SK-N-SH treated with all-trans-retinoic acid at 6 μM for 48 hours (cell line): ENCODE measurements around the gene PTPRD.

Experiments
- ATAC-seq: fragments of 200-7000 bp; cut with Tn5 transposase; 3 replicates; pipeline ENCODE4 v1.9.1; 2020; ENCODE audit warnings: mild to moderate bottlenecking, moderate library complexity
- BACH2 ChIP-seq: fragments of 250-450 bp; sonication (Bioruptor Pico); IDR thresholded peaks from 2 replicates; pipeline ENCODE4 v1.9.0; 2021; ENCODE audit warnings: mild to moderate bottlenecking, borderline replicate concordance
- CREB5 ChIP-seq: fragments of 250-450 bp; sonication (Bioruptor Pico); IDR thresholded peaks from 2 replicates; pipeline ENCODE4 v1.5.1; 2020; ENCODE audit warnings: low read depth, mild to moderate bottlenecking, moderate library complexity
- CSDC2 ChIP-seq: fragments of 250-450 bp; sonication (Bioruptor Pico); IDR thresholded peaks from 2 replicates; pipeline ENCODE4 v1.5.0; 2020; ENCODE audit warnings: mild to moderate bottlenecking, moderate library complexity
- CSRNP3 ChIP-seq: fragments of 250-450 bp; sonication (Bioruptor Pico); IDR thresholded peaks from 2 replicates; pipeline ENCODE4 v1.5.1; 2021; ENCODE audit warnings: mild to moderate bottlenecking, moderate library complexity
- ESRRG ChIP-seq: fragments of 250-450 bp; sonication (Bioruptor Pico); IDR thresholded peaks from 2 replicates; pipeline ENCODE4 v1.6.1; 2021; ENCODE audit warnings: mild to moderate bottlenecking
- GLIS3 ChIP-seq: fragments of 250-450 bp; sonication (Bioruptor Pico); IDR thresholded peaks from 2 replicates; pipeline ENCODE4 v1.5.0; 2020; ENCODE audit warnings: mild to moderate bottlenecking, moderate library complexity
- ISL1 ChIP-seq: fragments of 250-450 bp; sonication (Bioruptor Pico); IDR thresholded peaks from 2 replicates; pipeline ENCODE4 v2.1.2; 2022; ENCODE audit warnings: mild to moderate bottlenecking, moderate library complexity
- OSR1 ChIP-seq: fragments of 250-450 bp; sonication (Bioruptor Pico); IDR thresholded peaks from 2 replicates; pipeline ENCODE4 v1.8.0; 2022; ENCODE audit warnings: moderate library complexity, mild to moderate bottlenecking, inconsistent platforms
- PATZ1 ChIP-seq: fragments of 250-450 bp; sonication (Bioruptor Pico); IDR thresholded peaks from 2 replicates; pipeline ENCODE4 v1.8.0; 2020; ENCODE audit warnings: mild to moderate bottlenecking, moderate library complexity, borderline replicate concordance
- POU6F1 ChIP-seq: fragments of 250-450 bp; sonication (Bioruptor Pico); IDR thresholded peaks from 2 replicates; pipeline ENCODE4 v1.8.0; 2021; ENCODE audit warnings: low read depth, mild to moderate bottlenecking, moderate library complexity, borderline replicate concordance
- PPARA ChIP-seq: fragments of 250-450 bp; sonication (Bioruptor Pico); IDR thresholded peaks from 2 replicates; pipeline ENCODE4 v1.5.0; 2020; ENCODE audit warnings: mild to moderate bottlenecking, borderline replicate concordance
- RARB ChIP-seq: fragments of 250-450 bp; sonication (Bioruptor Pico); IDR thresholded peaks from 2 replicates; pipeline ENCODE4 v1.8.0; 2021; ENCODE audit warnings: mild to moderate bottlenecking, moderate library complexity
- SNAI2 ChIP-seq: fragments of 250-450 bp; sonication (Bioruptor Pico); IDR thresholded peaks from 2 replicates; pipeline ENCODE4 v1.5.0; 2020; ENCODE audit warnings: mild to moderate bottlenecking, moderate library complexity
- TCF4 ChIP-seq: fragments of 250-450 bp; sonication (Bioruptor Pico); IDR thresholded peaks from 2 replicates; pipeline ENCODE4 v1.8.0; 2021; ENCODE audit warnings: mild to moderate bottlenecking, moderate library complexity, borderline replicate concordance
- TOX ChIP-seq: fragments of 250-450 bp; sonication (Bioruptor Pico); IDR thresholded peaks from 2 replicates; pipeline ENCODE4 v1.8.0; 2021; ENCODE audit warnings: mild to moderate bottlenecking, moderate library complexity, borderline replicate concordance
- TSHZ2 ChIP-seq: fragments of 250-450 bp; sonication (Bioruptor Pico); IDR thresholded peaks from 2 replicates; pipeline ENCODE4 v1.5.0; 2020; ENCODE audit warnings: mild to moderate bottlenecking, moderate library complexity
- ZC3H10 ChIP-seq: fragments of 250-450 bp; sonication (Bioruptor Pico); IDR thresholded peaks from 2 replicates; pipeline ENCODE4 v1.5.1; 2021; ENCODE audit warnings: mild to moderate bottlenecking, moderate library complexity
- ZFP3 ChIP-seq: fragments of 250-450 bp; sonication (Bioruptor Pico); IDR thresholded peaks from 2 replicates; pipeline ENCODE4 v1.5.0; 2020; ENCODE audit warnings: mild to moderate bottlenecking, moderate library complexity
- ZFP30 ChIP-seq: fragments of 450-650 bp; formaldehyde crosslinking; IDR thresholded peaks from 2 replicates; pipeline ENCODE4 v1.5.0; 2022; ENCODE audit warnings: mild to moderate bottlenecking, moderate library complexity
- ZNF565 ChIP-seq: fragments of 450-650 bp; formaldehyde crosslinking; conservative IDR thresholded peaks from 2 replicates; pipeline ENCODE4 v1.5.0; 2020; ENCODE audit warnings: low read depth, mild to moderate bottlenecking, moderate library complexity
- ZNF70 ChIP-seq: fragments of 450-650 bp; formaldehyde crosslinking; IDR thresholded peaks from 2 replicates; pipeline ENCODE4 v1.5.0; 2020; ENCODE audit warnings: mild to moderate bottlenecking, moderate library complexity
- ZNF8 ChIP-seq: fragments of 450-650 bp; formaldehyde crosslinking; IDR thresholded peaks from 2 replicates; pipeline ENCODE4 v1.5.0; 2020; ENCODE audit warnings: mild to moderate bottlenecking, moderate library complexity

The PTPRD gene

GRCh38 chr9:8428389-8428788 lies 2184.4 kb downstream of the PTPRD start:
- TF ChIP-seq ZNF565 (CRISPR knock-in tag): no peak
- no peak for TF ChIP-seq ZFP30 (CRISPR knock-in tag)
- TF ChIP-seq TOX (CRISPR knock-in tag): no peak
- TF ChIP-seq BACH2 (CRISPR knock-in tag): no peak
- no peak for TF ChIP-seq CSDC2 (CRISPR knock-in tag)
- TF ChIP-seq RARB (CRISPR knock-in tag): no peak
- TF ChIP-seq ISL1 (CRISPR knock-in tag): no peak
- no peak for TF ChIP-seq PATZ1
- no peak for TF ChIP-seq ZC3H10 (CRISPR knock-in tag)
- no peak for TF ChIP-seq OSR1 (CRISPR knock-in tag)
- TF ChIP-seq SNAI2 (CRISPR knock-in tag): no peak
- TF ChIP-seq TSHZ2 (CRISPR knock-in tag): no peak
- TF ChIP-seq ZNF8 (CRISPR knock-in tag): no peak
- TF ChIP-seq ZNF70: no peak
- TF ChIP-seq PPARA: no peak
- TF ChIP-seq ZFP3 (CRISPR knock-in tag): no peak
- TF ChIP-seq POU6F1: no peak
- ATAC-seq: no peak

- ATAC-seq: no peak
- TF ChIP-seq RARB (CRISPR knock-in tag) (no peak), ZFP30 (CRISPR knock-in tag) (no peak), ZNF565 (CRISPR knock-in tag) (no peak), ZNF8 (CRISPR knock-in tag) (no peak), CREB5 (no peak), GLIS3 (CRISPR knock-in tag) (no peak), SNAI2 (CRISPR knock-in tag) (no peak), BACH2 (CRISPR knock-in tag) (no peak), ZNF70 (no peak), TSHZ2 (CRISPR knock-in tag) (no peak), CSRNP3 (CRISPR knock-in tag) (no peak), ESRRG (CRISPR knock-in tag) (no peak), POU6F1 (no peak), ZFP3 (CRISPR knock-in tag) (no peak), PPARA (no peak), TCF4 (no peak), ISL1 (CRISPR knock-in tag) (no peak), OSR1 (CRISPR knock-in tag) (no peak), CSDC2 (CRISPR knock-in tag) (no peak), TOX (CRISPR knock-in tag) (no peak)
Observed at GRCh38 chr9:8424786-8425410, 2187.9 kb downstream of the PTPRD start.
